Renal pelvis (tissue), 12 donors: ENCODE data around the gene LYPD5. TPM values are rescaled to one million over a fixed set of nuclear protein-coding genes. Genes with fewer than 3 reads are reported as not detected.
"Not testable (repeated sequence)": the region's sequence is repeated elsewhere in the genome, so short reads cannot be mapped to it uniquely, and the experiment has no call there.

Experiments
- DNase-seq: peaks from one replicate; pipeline ENCODE4 v3.0.0-alpha.2; 2013
- long read RNA-seq, 16 experiments: transcript quantifications; one replicate each; lab custom pipeline, GENCODE V29; 2026
- polyA plus RNA-seq, 3 donors: library from polyadenylated mRNA; unstranded; fragments of 120-200 nt; gene quantifications; one replicate each; pipeline ENCODE4 v1.2.1, GENCODE V29; 2013; ENCODE audit not compliant: insufficient read length in 3 of 3

Gene LYPD5
- under 1 TPM; 0.53 to 0.56 (median 0.55) TPM for polyA plus RNA-seq
- long read RNA-seq, donor 1, result 0 reads
- long read RNA-seq, donor 2, result 0 reads
- long read RNA-seq, donor 3, result 0 reads
- long read RNA-seq, donor 4, result 0 reads
- long read RNA-seq, donor 5, result 0 reads
- long read RNA-seq, donor 6, result 0 reads
- long read RNA-seq, donor 7, result 0 reads
- long read RNA-seq, donor 8, partial matches to known transcripts, result 0 of 1 reads
- long read RNA-seq, donor 8, other reads (novel, unspliced or antisense), result 0 of 1 reads
- long read RNA-seq, donor 9, result 0 reads
- long read RNA-seq, donor 10, result 0 reads
- long read RNA-seq, donor 11, result 0 reads
- long read RNA-seq, donor 12, partial matches to known transcripts, result 0 of 1 reads
- long read RNA-seq, donor 12, other reads (novel, unspliced or antisense), result 0 of 1 reads
- long read RNA-seq, donor 13, result 0 reads
- long read RNA-seq, donor 14, result 0 reads
- long read RNA-seq, donor 15, partial matches to known transcripts, result 0 of 1 reads
- long read RNA-seq, donor 15, other reads (novel, unspliced or antisense), result 0 of 1 reads
- long read RNA-seq, donor 16, partial matches to known transcripts, result 0 of 1 reads
- long read RNA-seq, donor 16, other reads (novel, unspliced or antisense), result 0 of 1 reads

- DNase-seq, result no peak
Measured at GRCh38 chr19:43802216-43802951, at the start of gene LYPD5. LYPD5 (minus strand) TSS chr19:43802447; CDS start chr19:43802380, 67 bp downstream.

- DNase-seq, result no peak
Measured at GRCh38 chr19:43848821-43849220, 46.6 kb upstream of the LYPD5 start.

GRCh38 chr19:43847884-43848283 lies 45.6 kb upstream of the LYPD5 start:
- DNase-seq, result no peak

GRCh38 chr19:43847246-43847645 lies 45.0 kb upstream of the LYPD5 start:
- DNase-seq, result no peak

- DNase-seq, result no peak
Measured at GRCh38 chr19:43842007-43842406, 39.8 kb upstream of the LYPD5 start.

- DNase-seq, result no peak
Measured at GRCh38 chr19:43839139-43839538, 36.9 kb upstream of the LYPD5 start.

GRCh38 chr19:43826787-43827754 lies 24.8 kb upstream of the LYPD5 start, which contains the start of gene ZNF283:
ZNF283 (plus strand) TSS chr19:43827321; CDS start chr19:43833505, 6,184 bp downstream.
- DNase-seq, result peak; percentile 92

- not testable (repeated sequence) for DNase-seq
Measured at GRCh38 chr19:43824572-43824971, 22.3 kb upstream of the LYPD5 start.

- DNase-seq, result not testable (repeated sequence)
Measured at GRCh38 chr19:43823856-43824255, 21.6 kb upstream of the LYPD5 start.

GRCh38 chr19:43820884-43821215 lies 18.6 kb upstream of the LYPD5 start:
- no peak for DNase-seq

- DNase-seq, result no peak
Measured at GRCh38 chr19:43820098-43820883, 18.0 kb upstream of the LYPD5 start.

GRCh38 chr19:43818500-43818899 lies 16.3 kb upstream of the LYPD5 start:
- DNase-seq, result no peak

- not testable (repeated sequence) for DNase-seq
Measured at GRCh38 chr19:43817454-43817853, 15.2 kb upstream of the LYPD5 start.

- DNase-seq, result no peak
Measured at GRCh38 chr19:43814663-43815352, 12.6 kb upstream of the LYPD5 start.

- no peak for DNase-seq
Measured at GRCh38 chr19:43812688-43813087, 10.4 kb upstream of the LYPD5 start.

GRCh38 chr19:43812259-43812658 lies 10.0 kb upstream of the LYPD5 start:
- no peak for DNase-seq

- DNase-seq, result no peak
Measured at GRCh38 chr19:43811837-43812236, 9.6 kb upstream of the LYPD5 start.

GRCh38 chr19:43809762-43810696 lies 7.8 kb upstream of the LYPD5 start:
- DNase-seq, result peak; percentile 14

- no peak for DNase-seq
Measured at GRCh38 chr19:43807651-43808050, 5.4 kb upstream of the LYPD5 start.
